ENCODE data around the gene RAB40C. TPM values are rescaled to one million over a fixed set of nuclear protein-coding genes. Genes with fewer than 3 reads are reported as not detected.

The RAB40C gene
- total RNA-seq, 1 donor from 2014 or later, result 25.1 TPM

- DNase-seq (ENCODE audit: extremely low read depth, low read depth, low spot score), result no peak
Observed at GRCh38 chr16:572865-573650, 16.8 kb upstream of the RAB40C start.

GRCh38 chr16:574021-574760 lies 15.7 kb upstream of the RAB40C start:
- DNase-seq (ENCODE audit: extremely low read depth, low read depth, low spot score), result no peak

- no peak for DNase-seq (ENCODE audit: extremely low read depth, low read depth, low spot score)
Observed at GRCh38 chr16:575354-576196, 14.3 kb upstream of the RAB40C start.

- no peak for DNase-seq (ENCODE audit: extremely low read depth, low read depth, low spot score)
Observed at GRCh38 chr16:576197-576822, 13.6 kb upstream of the RAB40C start.

GRCh38 chr16:576823-577201 lies 13.1 kb upstream of the RAB40C start:
- no peak for DNase-seq (ENCODE audit: extremely low read depth, low read depth, low spot score)

GRCh38 chr16:577796-578195 lies 12.1 kb upstream of the RAB40C start:
- no peak for DNase-seq (ENCODE audit: extremely low read depth, low read depth, low spot score)

GRCh38 chr16:578232-578869 lies 11.5 kb upstream of the RAB40C start:
- DNase-seq (ENCODE audit: extremely low read depth, low read depth, low spot score), result no peak

GRCh38 chr16:578870-579405 lies 10.9 kb upstream of the RAB40C start:
- DNase-seq (ENCODE audit: extremely low read depth, low read depth, low spot score), result no peak

- DNase-seq (ENCODE audit: extremely low read depth, low read depth, low spot score), result no peak
Observed at GRCh38 chr16:580141-580945, 9.5 kb upstream of the RAB40C start.

GRCh38 chr16:580946-581498 lies 8.8 kb upstream of the RAB40C start:
- no peak for DNase-seq (ENCODE audit: extremely low read depth, low read depth, low spot score)

GRCh38 chr16:582218-582613 lies 7.7 kb upstream of the RAB40C start:
- no peak for DNase-seq (ENCODE audit: extremely low read depth, low read depth, low spot score)

GRCh38 chr16:582614-583331 lies 7.1 kb upstream of the RAB40C start:
- DNase-seq (ENCODE audit: extremely low read depth, low read depth, low spot score), result no peak

GRCh38 chr16:583470-583814 lies 6.4 kb upstream of the RAB40C start:
- DNase-seq (ENCODE audit: extremely low read depth, low read depth, low spot score), result no peak

- DNase-seq (ENCODE audit: extremely low read depth, low read depth, low spot score), result no peak
Observed at GRCh38 chr16:583815-584591, 5.9 kb upstream of the RAB40C start.

GRCh38 chr16:585351-585750 lies 4.5 kb upstream of the RAB40C start:
- DNase-seq (ENCODE audit: extremely low read depth, low read depth, low spot score), result no peak

- no peak for DNase-seq (ENCODE audit: extremely low read depth, low read depth, low spot score)
Observed at GRCh38 chr16:586047-586644, 3.7 kb upstream of the RAB40C start.

Measured in glomerular endothelial cell (primary cell).